GM19467 (cell line): ENCODE measurements around the gene NT5C2.
"Not testable (repeated sequence)": the region's sequence is repeated elsewhere in the genome, so short reads cannot be mapped to it uniquely, and the experiment has no call there.

Experiments used
- ATAC-seq: cut with Tn5 transposase; IDR thresholded peaks from one replicate; pipeline ENCODE4 v1.9.1; 2021; ENCODE audit warnings: mild to moderate bottlenecking, moderate library complexity; ENCODE audit not compliant: unreplicated experiment

NT5C2 gene

DNA sequence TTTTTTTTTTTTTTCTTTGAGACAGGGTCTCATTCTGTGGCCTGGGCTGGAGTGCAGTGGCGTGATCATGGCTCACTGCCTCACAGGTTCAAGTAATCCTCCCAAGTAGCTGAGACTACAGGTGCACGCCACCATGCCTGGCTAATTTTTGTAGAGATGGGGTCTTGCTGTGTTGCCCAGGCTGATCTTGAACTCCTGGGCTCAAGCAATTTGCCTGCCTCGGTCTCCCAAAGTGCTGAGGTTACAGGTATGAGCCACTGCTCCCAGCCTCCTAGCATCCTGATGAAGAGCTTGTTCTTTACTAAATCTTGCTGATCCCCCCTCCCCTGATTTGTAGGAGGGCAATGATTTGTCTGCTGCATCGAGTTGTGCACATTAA lies 126.0 kb downstream of the NT5C2 start:
- not testable (repeated sequence) for ATAC-seq

- ATAC-seq, result no peak
Measured at GRCh38 chr10:103066141-103067098, 126.7 kb downstream of the NT5C2 start.

DNA sequence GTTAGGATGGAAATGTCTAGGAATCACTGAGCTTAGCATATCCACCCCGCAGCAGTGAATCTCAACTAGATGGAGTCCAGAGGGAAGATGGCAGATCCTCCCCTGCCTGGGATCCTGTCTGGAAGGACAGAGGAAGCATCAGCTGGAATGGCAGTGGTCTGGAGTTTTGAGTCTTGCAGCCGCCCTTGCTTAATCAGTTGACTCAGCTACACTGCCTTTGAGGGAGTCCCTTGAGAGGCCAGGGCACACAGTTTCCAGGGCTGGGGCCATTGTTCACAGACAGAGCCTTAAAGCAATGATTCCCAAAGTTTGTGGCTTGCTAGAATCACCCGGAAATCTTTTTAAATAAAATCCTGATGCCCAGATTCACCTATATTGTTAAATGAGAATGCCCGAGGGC lies 128.1 kb downstream of the NT5C2 start:
- ATAC-seq, result no peak

GRCh38 chr10:103062854-103063590 lies 130.1 kb downstream of the NT5C2 start:
- ATAC-seq, result no peak

DNA sequence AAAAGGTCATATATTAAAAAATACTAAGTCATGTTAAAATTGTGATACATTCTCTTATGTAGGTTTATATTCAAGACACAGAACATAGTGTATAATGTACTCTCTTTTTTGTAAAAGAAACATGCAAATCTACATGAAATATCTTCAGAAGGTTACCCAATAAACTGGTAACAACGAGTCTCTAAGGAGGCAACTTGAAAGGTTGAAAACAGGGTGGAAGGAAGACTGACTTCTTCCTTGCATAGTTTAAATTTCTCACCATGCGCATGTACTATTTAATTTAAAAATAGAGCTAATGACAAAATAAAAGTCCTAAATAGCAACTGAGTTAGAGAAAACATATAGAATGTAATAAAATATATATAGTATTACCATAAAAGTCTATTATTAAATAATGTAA lies 132.5 kb downstream of the NT5C2 start:
- no peak for ATAC-seq

DNA sequence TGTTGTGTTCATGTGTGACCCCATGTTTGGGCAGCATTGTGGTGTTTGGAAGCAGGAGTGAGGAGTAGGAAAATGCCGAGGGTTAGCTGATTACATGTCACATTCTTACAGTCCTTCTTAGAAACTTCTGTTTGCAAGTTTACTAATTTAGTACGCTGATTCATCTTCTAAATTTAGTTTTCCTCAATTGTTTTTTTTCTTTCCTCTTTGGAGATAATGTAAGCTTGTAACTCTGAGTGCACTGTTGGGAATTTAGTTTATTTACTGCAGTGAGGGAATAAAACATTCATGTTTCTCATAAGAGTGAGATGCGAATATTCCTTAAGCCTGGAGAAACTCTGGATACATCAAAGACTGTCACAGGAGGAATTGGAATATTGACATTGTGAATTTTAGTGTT lies 135.0 kb downstream of the NT5C2 start:
- ATAC-seq, result no peak

- no peak for ATAC-seq
Measured at GRCh38 chr10:103055105-103055504, 138.0 kb downstream of the NT5C2 start.

DNA sequence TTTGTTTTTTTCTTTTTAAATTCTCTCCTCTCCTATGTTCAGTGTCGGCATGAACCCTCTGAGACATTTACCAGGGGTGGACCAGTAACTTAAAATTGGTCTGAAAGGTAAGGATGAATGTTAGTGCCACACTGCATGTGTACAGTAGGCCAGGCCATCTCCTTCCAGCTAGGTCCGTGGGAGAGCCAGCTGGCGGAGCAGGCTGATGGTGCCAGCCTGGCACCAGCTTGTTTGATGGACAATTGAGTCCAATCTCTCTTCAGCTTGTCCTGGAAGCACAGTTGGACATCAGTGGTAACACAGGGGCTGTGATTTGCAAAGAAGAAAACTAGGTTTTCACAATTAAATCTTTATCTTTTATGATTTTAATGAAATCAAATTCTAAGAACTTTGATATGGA lies 138.5 kb downstream of the NT5C2 start:
- ATAC-seq, result no peak

DNA sequence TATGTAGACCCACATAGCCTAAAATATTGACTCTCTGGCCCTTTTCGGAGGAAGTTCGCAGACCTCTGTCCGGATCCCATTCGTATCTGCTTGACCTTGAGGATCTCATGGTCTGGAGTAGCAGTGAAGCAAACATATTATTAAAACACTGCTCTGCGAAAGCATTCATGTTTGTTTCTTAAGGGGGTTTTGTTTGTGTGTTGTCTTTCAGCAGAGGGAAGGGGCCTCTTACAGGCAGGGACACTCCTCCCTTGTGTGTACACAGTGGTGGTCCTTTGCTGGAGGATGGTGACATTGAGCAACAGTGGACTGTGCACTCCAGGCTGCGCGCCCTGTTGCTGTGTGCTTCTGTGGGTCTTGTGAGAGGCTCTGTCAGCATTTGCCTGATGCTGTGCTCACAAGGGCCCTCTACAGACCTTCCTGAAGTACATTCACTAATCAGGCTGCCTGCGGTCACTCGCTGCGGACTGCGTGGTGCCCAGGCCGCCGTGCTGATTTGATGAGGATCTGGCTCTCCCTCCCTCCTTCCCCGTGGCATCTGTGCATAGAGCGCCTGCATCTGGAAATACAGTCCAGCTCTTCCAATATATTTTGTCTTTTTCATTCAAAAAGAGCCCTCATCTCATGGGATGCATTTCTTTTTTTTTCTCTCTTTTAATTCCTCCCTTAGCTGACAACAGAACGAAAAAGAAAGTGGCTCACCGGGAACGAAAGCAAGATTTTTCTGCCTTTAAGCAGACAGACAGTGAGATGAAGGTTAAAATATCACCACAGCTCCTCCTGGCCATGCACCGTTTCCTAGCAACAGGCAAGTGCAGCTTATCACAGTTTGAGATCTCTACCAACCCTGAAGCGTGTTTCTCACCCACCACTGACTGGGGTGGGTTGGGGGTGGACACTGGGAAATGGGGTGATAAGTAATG lies 139.2 kb downstream of the NT5C2 start:
- peak; percentile 70 for ATAC-seq

GRCh38 chr10:103049237-103049636 lies 143.8 kb downstream of the NT5C2 start:
- no peak for ATAC-seq

- ATAC-seq, result no peak
Measured at GRCh38 chr10:103047381-103047780, 145.7 kb downstream of the NT5C2 start.

- no peak for ATAC-seq
Measured at GRCh38 chr10:103045961-103046360, 147.1 kb downstream of the NT5C2 start.

DNA sequence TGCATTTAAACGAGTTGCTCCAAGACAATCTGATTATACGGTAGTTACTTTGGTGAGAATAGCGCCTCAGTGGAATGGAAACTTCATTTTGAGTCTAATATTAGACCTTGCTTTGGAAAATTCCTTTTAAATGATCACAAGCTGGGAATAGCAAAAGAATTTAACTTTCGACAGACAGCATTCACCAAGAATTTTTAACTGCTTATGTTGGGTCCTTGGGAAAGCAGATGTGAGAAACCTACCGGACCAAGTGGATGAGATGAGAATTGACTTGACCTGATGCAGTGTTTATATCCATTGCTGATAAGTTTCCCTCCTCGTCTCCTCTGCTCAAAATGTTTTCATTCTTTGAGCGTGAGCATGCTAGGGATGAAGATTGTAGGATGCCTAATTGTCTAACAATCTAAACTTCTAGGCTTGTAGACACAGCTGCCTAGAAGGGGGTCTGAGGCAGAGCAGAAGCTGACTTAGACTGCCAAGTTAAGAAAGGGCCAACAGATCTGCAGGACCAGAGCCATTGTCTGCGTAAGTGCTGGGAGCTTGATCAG lies 148.1 kb downstream of the NT5C2 start:
- ATAC-seq, result no peak

- no peak for ATAC-seq
Measured at GRCh38 chr10:103042908-103043307, 150.2 kb downstream of the NT5C2 start.

- no peak for ATAC-seq
Measured at GRCh38 chr10:103042129-103042528, 150.9 kb downstream of the NT5C2 start.

- ATAC-seq, result no peak
Measured at GRCh38 chr10:103041391-103041790, 151.7 kb downstream of the NT5C2 start.

DNA sequence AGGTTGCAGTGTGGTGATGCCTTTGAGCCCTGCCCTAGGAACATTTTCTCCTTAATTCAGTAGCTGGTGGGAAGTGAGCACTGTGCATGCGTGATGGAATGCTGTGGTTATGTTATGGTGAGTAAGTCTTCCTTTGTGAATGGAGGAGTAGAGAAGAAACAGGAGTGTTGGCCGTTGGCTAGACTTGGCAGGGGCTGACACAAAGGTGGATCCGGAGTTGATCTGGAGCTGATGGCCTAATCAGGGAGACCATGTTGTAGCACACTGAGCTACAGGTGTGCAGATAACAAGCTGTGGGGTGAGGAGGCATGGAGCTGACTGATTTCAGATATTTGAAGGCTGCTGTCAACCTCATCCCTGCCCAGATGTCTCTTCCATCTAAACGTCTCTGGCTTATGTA lies 152.7 kb downstream of the NT5C2 start:
- ATAC-seq, result no peak

DNA sequence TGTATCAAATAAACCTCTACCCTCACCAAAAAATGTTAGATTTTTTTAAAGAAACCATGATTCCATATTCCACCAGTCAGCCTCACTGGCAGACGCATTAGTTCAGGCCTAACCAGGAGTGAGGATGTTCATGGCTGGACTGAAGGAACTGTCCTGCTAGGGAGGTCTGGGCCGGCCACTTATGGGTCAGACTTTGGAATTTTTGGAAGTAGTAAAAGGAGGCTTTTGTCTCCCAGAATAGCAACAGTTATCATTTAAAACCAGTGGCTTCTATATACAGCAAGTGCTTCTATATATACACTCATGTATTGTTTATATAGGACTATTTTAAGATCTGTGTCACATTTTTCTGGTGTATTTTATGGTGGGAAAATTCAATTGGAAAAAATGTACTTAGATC lies 154.5 kb downstream of the NT5C2 start:
- ATAC-seq, result no peak
